Glutamatergic neuron (in vitro differentiated cells): Measurements from ENCODE around the gene KHDRBS2. TPM values are rescaled to one million over a fixed set of nuclear protein-coding genes. Genes with fewer than 3 reads are reported as not detected.

Source experiments
- DNase-seq: peaks from one replicate; pipeline ENCODE4 v3.0.0; 2022
- H3K27ac Mint-ChIP-seq: one replicate; pipeline ENCODE4 v1.8.0; 2020; ENCODE audit warnings: mild to moderate bottlenecking, mixed read lengths, inconsistent platforms; ENCODE audit not compliant: unreplicated experiment
- H3K27me3 Mint-ChIP-seq: one replicate; pipeline ENCODE4 v1.8.0; 2020; ENCODE audit warnings: mild to moderate bottlenecking, moderate library complexity, mixed read lengths, inconsistent platforms; ENCODE audit not compliant: unreplicated experiment
- H3K36me3 Mint-ChIP-seq: one replicate; pipeline ENCODE4 v1.8.0; 2020; ENCODE audit warnings: mild to moderate bottlenecking, mixed read lengths, inconsistent platforms; ENCODE audit not compliant: unreplicated experiment
- H3K4me1 Mint-ChIP-seq: one replicate; pipeline ENCODE4 v1.8.0; 2020; ENCODE audit warnings: mild to moderate bottlenecking, low read depth, mixed read lengths, inconsistent platforms; ENCODE audit not compliant: unreplicated experiment
- H3K4me3 Mint-ChIP-seq: one replicate; pipeline ENCODE4 v1.8.0; 2020; ENCODE audit warnings: mild to moderate bottlenecking, mixed read lengths, inconsistent platforms; ENCODE audit not compliant: unreplicated experiment
- H3K9me3 Mint-ChIP-seq: one replicate; pipeline ENCODE4 v1.8.0; 2020; ENCODE audit warnings: mild to moderate bottlenecking, moderate library complexity, mixed read lengths, inconsistent platforms; ENCODE audit not compliant: unreplicated experiment
- CTCF ChIP-seq: fragments of 200-600 bp; sonication (generic); IDR thresholded peaks from one replicate; pipeline ENCODE4 v1.5.0; 2021; ENCODE audit not compliant: partially characterized antibody, unreplicated experiment
- total RNA-seq: library from RNA; stranded (reverse); fragmentation: NEBNext Ultra II Directional; extraction: Animal tissue kit (Norgen Biotek cat#: 25700); gene quantifications from one replicate; pipeline ENCODE4 v1.2.1, GENCODE V29; 2021; ENCODE audit not compliant: unreplicated experiment

Gene KHDRBS2
- total RNA-seq, 1 donor from 2014 or later: 19.7 TPM

- Mint-ChIP-seq H3K9me3 (peaks cover 2% of the 10 kb centered on the region), H3K27me3 (no peaks in the 10 kb centered on the region), H3K36me3 (peaks cover 4% of the 10 kb centered on the region), H3K27ac (no peak overlapping the region), H3K4me3 (no peak overlapping the region), H3K4me1 (peaks cover 7% of the 10 kb centered on the region)
- TF ChIP-seq CTCF: no peak
- no peak for DNase-seq
These were observed 250.1 kb downstream of the KHDRBS2 start for GRCh38 chr6:62035952-62036351.

GRCh38 chr6:62013719-62014118 is 272.3 kb downstream of the KHDRBS2 start:
- peaks cover 2% of the 10 kb centered on the region for H3K9me3 Mint-ChIP-seq
- TF ChIP-seq CTCF: no peak
- DNase-seq: no peak
- H3K4me3 Mint-ChIP-seq: no peak overlapping the region
- no peaks in the 10 kb centered on the region for H3K4me1 Mint-ChIP-seq
- no peak overlapping the region for H3K27ac Mint-ChIP-seq
- no peaks in the 10 kb centered on the region for H3K27me3 Mint-ChIP-seq
- H3K36me3 Mint-ChIP-seq: peaks cover 7% of the 10 kb centered on the region

- Mint-ChIP-seq H3K4me1 (no peaks in the 10 kb centered on the region), H3K27ac (no peak overlapping the region), H3K4me3 (no peak overlapping the region), H3K36me3 (peaks cover 10% of the 10 kb centered on the region), H3K27me3 (no peaks in the 10 kb centered on the region), H3K9me3 (peaks cover 2% of the 10 kb centered on the region)
- no peak for TF ChIP-seq CTCF
- no peak for DNase-seq
These were observed 276.6 kb downstream of the KHDRBS2 start for GRCh38 chr6:62009445-62009844.

GRCh38 chr6:61989616-61990015 is 296.4 kb downstream of the KHDRBS2 start:
- Mint-ChIP-seq H3K4me1 (peaks cover 8% of the 10 kb centered on the region), H3K36me3 (no peaks in the 10 kb centered on the region), H3K27ac (no peak overlapping the region), H3K4me3 (no peak overlapping the region), H3K27me3 (peaks cover 2% of the 10 kb centered on the region), H3K9me3 (no peaks in the 10 kb centered on the region)
- no peak for DNase-seq
- TF ChIP-seq CTCF: no peak

GRCh38 chr6:61980622-61981021 is 305.4 kb downstream of the KHDRBS2 start:
- no peaks in the 10 kb centered on the region for H3K4me1 Mint-ChIP-seq
- no peaks in the 10 kb centered on the region for H3K27me3 Mint-ChIP-seq
- no peaks in the 10 kb centered on the region for H3K36me3 Mint-ChIP-seq
- H3K4me3 Mint-ChIP-seq: no peak overlapping the region
- no peak overlapping the region for H3K27ac Mint-ChIP-seq
- no peak for TF ChIP-seq CTCF
- H3K9me3 Mint-ChIP-seq: no peaks in the 10 kb centered on the region
- DNase-seq: no peak
